ENCODE measurements around the gene RPS19. TPM values are rescaled to one million over a fixed set of nuclear protein-coding genes. Genes with fewer than 3 reads are reported as not detected.

Gene RPS19
- total RNA-seq, 2 donors from 2014 or later, result 1,532 to 1,595 TPM

DNA sequence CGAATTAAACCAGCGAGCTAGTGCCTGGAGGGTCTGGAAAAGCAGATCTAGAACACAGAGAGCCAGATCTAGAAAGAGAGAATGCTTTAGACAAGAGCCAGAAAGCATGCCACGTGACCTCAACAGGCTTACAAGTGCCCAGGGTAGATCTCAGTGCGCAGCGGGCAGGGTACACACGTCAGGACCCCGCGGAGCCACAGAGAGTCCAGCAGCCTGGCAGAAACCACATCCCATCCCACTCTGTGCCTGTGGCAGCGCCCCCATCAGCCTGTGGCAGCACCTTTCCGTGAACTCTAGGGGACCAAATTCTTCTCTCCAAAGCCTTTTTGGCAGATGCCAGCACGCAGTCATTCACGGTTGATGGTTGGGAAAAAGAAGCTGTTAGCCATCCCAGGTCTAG is 28.9 kb downstream of the RPS19 start:
- H3K9me3 Mint-ChIP-seq, result no peaks in the 10 kb centered on the region
- H3K4me3 Mint-ChIP-seq, result peak overlapping the region; percentile 97
- H3K36me3 Mint-ChIP-seq, result peaks cover 10% of the 10 kb centered on the region
- ATAC-seq, result no peak
- no peak for DNase-seq (ENCODE audit: low spot score)
- no peaks in the 10 kb centered on the region for H3K27me3 Mint-ChIP-seq
- peak overlapping the region; percentile 79 to 87 for H3K27ac Mint-ChIP-seq
- peaks cover 57 to 71% of the 10 kb centered on the region in 2 donors for H3K4me1 Mint-ChIP-seq (ENCODE audit: low read depth in 2 of 2)

DNA sequence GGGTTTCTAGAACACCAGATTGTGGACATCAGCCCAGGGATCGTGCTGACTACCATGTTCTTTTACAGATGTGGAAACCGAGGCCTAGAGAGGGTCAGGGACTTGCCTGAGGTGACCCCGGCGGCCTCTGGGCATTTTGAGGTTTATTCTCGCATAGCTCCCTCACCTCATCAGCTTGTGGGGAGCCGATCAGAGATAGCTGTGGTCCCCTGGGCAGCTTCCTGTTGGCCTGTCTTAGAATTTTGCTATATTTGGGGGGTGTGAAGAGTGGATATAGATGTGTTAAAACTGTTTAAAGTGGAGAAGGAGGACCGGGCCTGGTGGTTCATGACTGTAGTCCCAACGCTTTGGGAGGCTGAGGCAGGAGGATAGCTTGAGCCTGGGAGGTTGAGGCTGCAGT is 29.8 kb downstream of the RPS19 start:
- peak; percentile 69 for DNase-seq (ENCODE audit: low spot score)
- H3K4me1 Mint-ChIP-seq (ENCODE audit: low read depth in 2 of 2), result peaks cover 59 to 70% of the 10 kb centered on the region in 2 donors
- H3K27ac Mint-ChIP-seq, result peak overlapping the region; percentile 79 to 87
- peaks cover 13% of the 10 kb centered on the region for H3K36me3 Mint-ChIP-seq
- peak overlapping the region; percentile 97 for H3K4me3 Mint-ChIP-seq
- H3K27me3 Mint-ChIP-seq, result no peaks in the 10 kb centered on the region
- peak; percentile 11 to 37 for ATAC-seq
- H3K9me3 Mint-ChIP-seq, result no peaks in the 10 kb centered on the region

DNA sequence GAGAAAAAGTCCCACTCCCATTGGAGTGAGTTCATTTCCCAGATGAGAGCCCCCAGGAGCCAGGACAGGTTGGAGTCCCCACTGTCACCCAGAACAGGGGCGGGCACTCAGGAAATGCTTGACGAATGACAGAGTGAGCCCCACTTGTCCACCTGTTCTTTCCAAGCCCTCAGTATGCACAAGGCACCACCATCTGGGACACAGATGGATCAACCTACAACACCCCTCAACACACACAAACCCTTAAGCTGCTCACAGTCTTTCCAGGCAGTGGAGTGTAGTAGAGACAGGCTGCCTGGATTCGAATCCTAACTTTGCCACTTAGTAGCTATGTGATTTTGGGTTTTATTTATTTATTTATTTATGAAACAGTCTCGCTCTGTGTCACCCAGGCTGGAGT is 30.9 kb downstream of the RPS19 start:
- H3K27ac Mint-ChIP-seq, result peak overlapping the region in 1 of 2 donors; percentile 83
- peaks cover 18% of the 10 kb centered on the region for H3K36me3 Mint-ChIP-seq
- no peaks in the 10 kb centered on the region for H3K9me3 Mint-ChIP-seq
- H3K4me3 Mint-ChIP-seq, result no peak overlapping the region
- DNase-seq (ENCODE audit: low spot score) (no peak), ATAC-seq (no peak)
- no peaks in the 10 kb centered on the region for H3K27me3 Mint-ChIP-seq
- peaks cover 58 to 67% of the 10 kb centered on the region in 2 donors for H3K4me1 Mint-ChIP-seq (ENCODE audit: low read depth in 2 of 2)

DNA sequence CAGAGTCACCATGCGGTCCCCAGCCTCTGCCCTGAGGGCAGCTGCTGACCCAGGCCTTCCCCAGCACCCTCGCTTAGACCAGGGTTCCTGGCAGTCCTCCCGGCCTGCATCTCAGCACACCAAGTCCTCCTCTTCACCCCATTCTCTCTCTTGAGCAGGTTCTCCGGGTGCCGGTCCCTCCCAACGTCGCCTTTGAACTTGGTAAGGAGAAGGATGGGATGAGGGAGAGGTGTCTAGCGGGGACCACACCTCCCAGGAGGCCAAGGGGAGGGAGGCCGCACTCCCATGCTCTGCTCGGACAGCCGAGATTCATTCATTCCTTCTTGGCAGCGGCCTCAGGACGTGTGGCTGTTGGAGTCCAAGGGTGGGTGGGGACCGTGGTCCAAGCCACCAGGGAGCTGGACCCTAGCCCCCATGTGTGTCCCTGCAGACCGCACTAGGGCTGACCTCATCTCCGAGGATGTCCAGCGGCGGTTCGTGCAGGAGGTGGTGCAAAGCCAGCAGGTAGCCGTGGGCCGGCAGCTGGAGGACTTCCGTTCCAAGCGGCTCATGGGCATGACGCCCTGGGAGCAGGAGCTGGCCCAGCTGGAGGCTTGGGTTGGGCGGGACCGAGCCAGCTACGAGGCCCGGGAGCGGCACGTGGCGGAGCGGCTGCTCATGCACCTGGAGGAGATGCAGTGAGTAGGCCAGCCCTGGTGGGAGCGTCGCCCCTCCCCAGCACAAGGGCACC is 32.3 kb downstream of the RPS19 start:
- DNase-seq (ENCODE audit: low spot score) (no peak), ATAC-seq (no peak)
- Mint-ChIP-seq H3K27ac (peak overlapping the region; percentile 73 to 83), H3K4me3 (no peak overlapping the region), H3K36me3 (peaks cover 18% of the 10 kb centered on the region), H3K9me3 (no peaks in the 10 kb centered on the region), H3K27me3 (no peaks in the 10 kb centered on the region), H3K4me1 (ENCODE audit: low read depth in 2 of 2) (peaks cover 52 to 60% of the 10 kb centered on the region in 2 donors)

DNA sequence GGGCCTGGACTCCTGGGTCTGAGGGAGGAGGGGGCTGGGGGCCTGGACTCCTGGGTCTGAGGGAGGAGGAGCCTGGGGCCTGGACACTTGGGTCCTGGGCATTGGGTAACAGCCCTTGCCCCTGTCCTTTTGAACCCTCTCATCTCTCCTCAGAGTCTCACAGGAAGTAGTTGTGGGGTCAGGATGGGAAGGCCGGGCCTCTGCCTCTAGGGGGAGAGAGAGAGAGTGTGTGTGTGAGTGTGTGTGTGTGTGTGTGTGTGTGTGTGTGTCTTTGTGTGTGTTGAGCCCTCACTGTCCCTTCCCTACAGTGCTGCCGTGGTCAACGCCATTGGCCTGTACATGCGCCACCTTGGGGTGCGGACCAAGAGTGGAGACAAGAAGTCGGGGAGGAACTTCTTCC is 33.8 kb downstream of the RPS19 start:
- peak overlapping the region; percentile 47 for H3K4me3 Mint-ChIP-seq

DNA sequence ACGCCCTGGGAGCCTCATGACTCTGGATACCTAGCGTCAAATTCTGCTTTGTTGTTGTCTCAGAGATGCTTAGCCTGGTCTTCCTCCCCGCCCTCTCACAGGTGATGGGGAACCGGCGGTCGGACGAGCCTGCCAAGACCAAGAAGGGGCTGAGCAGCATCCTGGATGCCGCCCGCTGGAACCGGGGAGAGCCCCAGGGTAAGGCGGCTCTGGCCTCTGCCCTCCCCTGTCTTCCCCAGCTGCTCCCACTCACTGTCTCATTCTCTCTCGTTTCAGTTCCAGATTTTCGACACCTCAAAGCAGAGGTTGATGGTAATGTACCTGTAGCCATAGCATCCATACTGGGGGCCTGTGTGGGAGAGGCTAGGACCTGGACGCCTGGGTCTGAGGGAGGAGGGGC is 34.3 kb downstream of the RPS19 start:
- peak overlapping the region; percentile 71 to 77 for H3K27ac Mint-ChIP-seq
- no peak for DNase-seq (ENCODE audit: low spot score)
- H3K4me3 Mint-ChIP-seq, result no peak overlapping the region
- peaks cover 27% of the 10 kb centered on the region for H3K36me3 Mint-ChIP-seq
- H3K9me3 Mint-ChIP-seq, result no peaks in the 10 kb centered on the region
- ATAC-seq, result no peak
- H3K4me1 Mint-ChIP-seq (ENCODE audit: low read depth in 2 of 2), result peaks cover 47 to 58% of the 10 kb centered on the region in 2 donors
- no peaks in the 10 kb centered on the region for H3K27me3 Mint-ChIP-seq

More for the DNA sequence above, 33.8 kb downstream of the RPS19 start:
- DNase-seq (ENCODE audit: low spot score), result no peak
- Mint-ChIP-seq H3K9me3 (no peaks in the 10 kb centered on the region), H3K36me3 (peaks cover 23% of the 10 kb centered on the region), H3K27ac (peak overlapping the region; percentile 71 to 77), H3K27me3 (no peaks in the 10 kb centered on the region), H3K4me1 (ENCODE audit: low read depth in 2 of 2) (peaks cover 47 to 58% of the 10 kb centered on the region in 2 donors)
- peak; percentile 63 to 65 for ATAC-seq

DNA sequence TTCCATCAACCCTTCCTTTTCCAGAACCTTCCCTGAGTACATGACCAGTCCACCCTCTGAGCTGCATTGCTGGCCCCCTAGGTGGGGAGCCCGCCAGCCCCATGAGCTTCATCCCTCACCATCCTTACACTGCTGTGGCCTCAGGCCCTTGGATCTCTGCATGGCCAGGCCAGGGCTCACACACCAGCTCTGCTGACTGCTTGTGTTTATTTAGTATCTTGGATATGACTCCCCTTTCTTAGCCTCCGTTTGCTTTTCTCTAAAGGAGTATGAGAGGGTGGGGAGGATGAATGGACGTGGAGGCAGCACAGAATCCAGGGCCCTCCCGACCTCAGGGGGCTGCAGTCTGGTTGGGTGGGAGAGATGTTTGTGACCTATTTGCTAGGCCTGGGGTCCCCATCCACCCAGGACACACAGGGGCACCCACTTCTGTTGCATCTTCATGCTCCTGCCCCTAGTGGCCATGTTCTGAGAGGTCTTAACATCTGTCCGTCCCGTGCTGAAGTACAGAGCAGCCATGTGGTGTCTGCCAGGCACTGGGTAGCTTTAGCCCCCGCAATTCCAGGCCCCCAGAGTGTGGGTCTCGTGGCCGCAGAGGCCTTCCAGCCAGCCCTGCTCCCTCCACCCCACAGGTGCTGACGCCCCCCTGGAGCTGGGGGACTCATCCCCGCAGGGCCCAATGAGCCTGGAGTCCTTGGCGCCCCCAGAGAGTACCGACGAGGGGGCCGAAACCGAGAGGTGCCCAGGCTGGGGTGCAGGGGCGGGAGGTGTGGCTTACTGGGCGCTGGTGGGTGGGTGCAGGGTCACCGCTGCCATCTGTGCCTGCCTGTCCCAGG is 35.9 kb downstream of the RPS19 start:
- peak in 1 of 2 donors; percentile 17 for ATAC-seq
- Mint-ChIP-seq H3K9me3 (no peaks in the 10 kb centered on the region), H3K4me1 (ENCODE audit: low read depth in 2 of 2) (peaks cover 39 to 49% of the 10 kb centered on the region in 2 donors), H3K36me3 (peaks cover 22% of the 10 kb centered on the region), H3K4me3 (no peak overlapping the region), H3K27ac (peak overlapping the region; percentile 65 to 66), H3K27me3 (no peaks in the 10 kb centered on the region)
- no peak for DNase-seq (ENCODE audit: low spot score)

DNA sequence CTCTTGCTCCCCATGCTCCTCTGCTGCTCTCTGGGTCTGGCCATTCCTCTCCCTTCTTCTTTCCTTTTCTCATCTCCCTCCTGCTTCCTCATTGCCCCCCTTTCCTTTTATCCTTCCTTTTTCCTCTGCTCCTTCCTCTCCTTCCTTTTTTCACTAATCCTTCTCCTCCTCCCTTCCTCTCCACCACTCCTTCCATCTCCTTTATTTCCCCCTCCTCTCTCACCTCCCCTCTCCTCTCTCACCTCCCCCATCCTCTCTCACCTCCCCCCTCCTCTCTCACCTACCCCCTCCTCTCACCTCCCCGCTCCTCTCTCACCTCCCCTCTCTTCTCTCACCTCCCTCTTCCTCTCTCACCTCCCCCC is 36.5 kb downstream of the RPS19 start:
- Mint-ChIP-seq H3K4me3 (no peak overlapping the region), H3K27ac (peak overlapping the region; percentile 65 to 66), H3K4me1 (ENCODE audit: low read depth in 2 of 2) (peaks cover 36 to 46% of the 10 kb centered on the region in 2 donors), H3K36me3 (peaks cover 22% of the 10 kb centered on the region), H3K27me3 (no peaks in the 10 kb centered on the region), H3K9me3 (no peaks in the 10 kb centered on the region)
- no peak for ATAC-seq
- DNase-seq (ENCODE audit: low spot score), result no peak

DNA sequence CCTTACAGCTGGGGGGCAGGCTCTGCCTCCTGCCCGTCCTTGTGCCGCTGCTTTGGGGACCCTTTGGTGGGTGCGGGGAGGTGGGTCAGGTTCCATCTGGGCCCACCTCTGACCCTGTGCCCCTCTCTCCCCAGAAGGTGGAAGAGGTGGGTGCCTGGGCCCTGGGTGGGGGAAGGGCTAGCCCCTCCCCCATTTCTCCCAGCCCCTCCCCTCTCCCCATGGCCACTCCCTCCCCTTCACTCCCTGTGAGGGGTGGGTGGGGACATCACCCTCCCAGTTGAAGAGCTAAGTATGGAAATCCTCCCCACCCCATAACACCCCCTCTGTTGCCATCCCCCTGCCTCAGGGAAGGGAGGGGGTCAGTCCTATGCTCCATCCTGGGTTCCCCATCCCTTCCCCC is 37.1 kb downstream of the RPS19 start:
- H3K4me1 Mint-ChIP-seq (ENCODE audit: low read depth in 2 of 2), result peaks cover 32 to 43% of the 10 kb centered on the region in 2 donors
- H3K27ac Mint-ChIP-seq, result peak overlapping the region; percentile 14 to 79
- H3K4me3 Mint-ChIP-seq, result no peak overlapping the region
- DNase-seq (ENCODE audit: low spot score) (no peak), ATAC-seq (no peak)
- H3K9me3 Mint-ChIP-seq, result no peaks in the 10 kb centered on the region
- no peaks in the 10 kb centered on the region for H3K27me3 Mint-ChIP-seq
- peaks cover 22% of the 10 kb centered on the region for H3K36me3 Mint-ChIP-seq

DNA sequence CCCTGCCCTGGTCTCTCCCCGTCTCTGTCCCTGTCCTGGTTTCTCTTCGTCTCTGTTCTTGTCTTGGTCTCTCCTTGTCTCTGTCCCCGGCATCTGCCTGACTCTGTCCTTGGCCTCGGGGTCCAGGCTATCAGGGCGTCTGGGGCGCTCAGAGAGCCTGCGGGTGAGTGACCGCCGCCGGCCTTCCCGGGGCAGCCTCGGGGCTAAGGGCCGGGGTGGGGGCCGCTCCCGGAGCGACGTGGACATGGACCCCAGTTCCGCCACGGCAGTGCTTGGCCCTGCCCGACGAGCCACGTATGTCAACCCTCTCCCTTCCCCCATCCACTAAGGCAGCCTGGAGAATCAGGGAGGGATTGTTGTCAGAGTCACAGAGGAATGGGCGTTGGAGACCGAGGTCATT is 37.8 kb downstream of the RPS19 start:
- H3K27me3 Mint-ChIP-seq, result no peaks in the 10 kb centered on the region
- H3K36me3 Mint-ChIP-seq, result peaks cover 22% of the 10 kb centered on the region
- no peak overlapping the region for H3K4me3 Mint-ChIP-seq
- ATAC-seq, result no peak
- H3K27ac Mint-ChIP-seq, result peak overlapping the region; percentile 14 to 79
- DNase-seq (ENCODE audit: low spot score), result no peak
- H3K9me3 Mint-ChIP-seq, result no peaks in the 10 kb centered on the region
- H3K4me1 Mint-ChIP-seq (ENCODE audit: low read depth in 2 of 2), result peaks cover 32 to 42% of the 10 kb centered on the region in 2 donors

DNA sequence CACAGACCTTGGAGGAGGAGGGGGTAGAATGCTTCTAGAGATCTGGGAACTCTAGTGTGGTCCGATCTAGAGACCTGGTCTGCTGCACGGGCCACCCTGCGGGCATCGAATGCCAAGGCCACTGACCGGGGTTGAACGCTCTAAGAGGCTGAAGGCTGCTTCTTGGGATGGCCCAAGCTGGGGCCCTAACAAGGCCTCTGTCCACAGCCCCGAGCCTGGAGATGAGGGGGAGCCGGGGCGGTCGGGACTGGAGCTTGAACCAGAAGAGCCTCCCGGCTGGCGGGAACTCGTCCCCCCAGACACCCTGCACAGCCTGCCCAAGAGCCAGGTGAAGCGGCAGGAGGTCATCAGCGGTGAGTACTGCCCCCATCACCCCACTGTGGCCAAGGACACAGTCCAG is 38.2 kb downstream of the RPS19 start:
- Mint-ChIP-seq H3K36me3 (peaks cover 22% of the 10 kb centered on the region), H3K4me3 (no peak overlapping the region), H3K27me3 (no peaks in the 10 kb centered on the region), H3K9me3 (no peaks in the 10 kb centered on the region), H3K27ac (peak overlapping the region; percentile 14 to 79), H3K4me1 (ENCODE audit: low read depth in 2 of 2) (peaks cover 29 to 38% of the 10 kb centered on the region in 2 donors)
- ATAC-seq (no peak), DNase-seq (ENCODE audit: low spot score) (no peak)

DNA sequence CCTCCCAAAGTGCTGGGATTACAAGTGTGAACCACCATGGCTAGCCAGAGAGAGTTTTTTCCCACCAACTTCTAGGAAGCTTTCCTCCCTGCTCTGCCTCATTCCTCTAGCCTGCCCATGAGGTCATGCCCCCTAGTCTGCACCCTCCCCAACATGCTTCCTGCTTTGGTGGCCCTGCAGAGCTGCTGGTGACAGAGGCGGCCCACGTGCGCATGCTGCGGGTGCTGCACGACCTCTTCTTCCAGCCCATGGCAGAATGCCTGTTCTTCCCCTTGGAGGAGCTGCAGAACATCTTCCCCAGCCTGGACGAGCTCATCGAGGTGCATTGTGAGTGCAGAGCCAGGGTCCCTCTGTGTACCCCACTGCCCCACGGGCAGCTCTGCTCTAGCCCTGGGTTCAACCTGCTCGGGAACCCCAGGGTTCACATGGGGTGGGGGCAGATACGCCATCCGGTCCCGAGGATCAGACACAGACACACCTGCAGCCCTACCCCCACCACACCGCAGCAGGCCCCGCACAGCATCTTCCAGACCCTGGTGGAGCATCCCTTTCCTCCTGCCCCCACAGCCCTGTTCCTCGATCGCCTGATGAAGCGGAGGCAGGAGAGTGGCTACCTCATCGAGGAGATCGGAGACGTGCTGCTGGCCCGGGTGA is 41.8 kb downstream of the RPS19 start:
- DNase-seq (ENCODE audit: low spot score), result no peak
- Mint-ChIP-seq H3K9me3 (no peaks in the 10 kb centered on the region), H3K27ac (no peak overlapping the region), H3K4me3 (no peak overlapping the region), H3K4me1 (ENCODE audit: low read depth in 2 of 2) (peaks cover 22 to 28% of the 10 kb centered on the region in 2 donors), H3K36me3 (peaks cover 15% of the 10 kb centered on the region), H3K27me3 (no peaks in the 10 kb centered on the region)
- no peak for ATAC-seq

DNA sequence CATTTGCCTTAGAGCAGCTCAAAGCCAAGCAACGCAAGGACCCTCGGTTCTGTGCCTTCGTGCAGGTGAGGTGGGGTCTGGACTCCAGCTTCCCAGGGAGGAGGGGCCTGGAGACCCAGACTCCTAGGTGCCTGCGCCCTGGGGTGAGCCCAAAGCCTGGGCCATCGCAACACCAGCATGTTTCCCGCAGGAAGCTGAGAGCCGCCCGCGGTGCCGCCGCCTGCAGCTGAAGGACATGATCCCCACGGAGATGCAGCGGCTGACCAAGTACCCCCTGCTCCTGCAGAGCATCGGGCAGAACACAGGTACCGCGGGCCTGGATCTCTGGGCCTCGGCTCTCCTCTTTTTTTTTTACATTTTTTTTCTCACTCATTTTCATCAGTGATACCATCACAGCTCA is 42.5 kb downstream of the RPS19 start:
- Mint-ChIP-seq H3K27me3 (no peaks in the 10 kb centered on the region), H3K4me1 (ENCODE audit: low read depth in 2 of 2) (peaks cover 21 to 30% of the 10 kb centered on the region in 2 donors), H3K4me3 (no peak overlapping the region), H3K36me3 (peaks cover 17% of the 10 kb centered on the region), H3K9me3 (no peaks in the 10 kb centered on the region), H3K27ac (no peak overlapping the region)
- DNase-seq (ENCODE audit: low spot score) (no peak), ATAC-seq (no peak)

Measured in natural killer cell treated with Interleukin-12 subunit alpha and Interleukin-12 subunit beta and Interleukin-15 and Interleukin-18, amount 100 ng/mL, for 72 hours (primary cell).